Measurements from ENCODE around the gene ZBTB38. TPM values are rescaled to one million over a fixed set of nuclear protein-coding genes. Genes with fewer than 3 reads are reported as not detected.

The ZBTB38 gene
- total and polyA plus RNA-seq, 2 experiments from 2014 or later, result 112 to 175 TPM

DNA sequence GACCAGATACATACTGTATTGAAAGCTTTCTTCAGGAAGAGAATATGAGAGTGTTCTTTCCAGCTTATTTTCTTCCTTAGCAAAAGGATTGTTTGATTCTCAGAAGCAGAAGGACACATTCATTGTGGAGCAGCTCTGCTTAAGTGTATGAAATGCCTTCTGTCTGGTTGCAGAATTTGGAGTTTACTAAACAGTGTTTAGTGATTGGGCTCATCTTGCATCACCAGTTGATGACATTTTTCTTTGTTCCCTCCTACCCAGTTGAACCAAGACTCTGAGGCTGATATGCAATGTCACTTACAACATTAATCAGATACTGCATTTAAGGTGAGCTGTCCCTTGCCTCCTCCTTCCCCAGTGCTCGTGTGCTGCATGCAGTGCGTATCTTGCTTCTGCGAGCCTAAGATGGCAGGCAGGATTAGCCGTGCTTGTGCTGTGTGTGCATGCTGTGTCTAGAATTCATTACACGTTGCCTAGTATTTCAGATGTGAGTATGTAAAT lies 18.4 kb downstream of the ZBTB38 start:
- TF ChIP-seq EZH2phosphoT487 (IDR thresholded peaks at IDR 0.05; ENCODE audit: insufficient read depth, low read depth) (no peak), EZH2 (IDR thresholded peaks at IDR 0.05; ENCODE audit: insufficient read depth, poor library complexity, severe bottlenecking) (no peak)
- Histone ChIP-seq H3K27ac (peak overlapping the region; percentile 92), H3K9me2 (ENCODE audit: insufficient read depth) (no peaks in the 10 kb centered on the region), H3F3A (ENCODE audit: insufficient read depth) (peaks cover 79% of the 10 kb centered on the region), H3K79me2 (ENCODE audit: insufficient read depth) (peaks cover 69% of the 10 kb centered on the region), H3K4me3 (peak overlapping the region; percentile 87), H3K9ac (peak overlapping the region; percentile 88), H3K4me2 (ENCODE audit: unreplicated experiment) (peak overlapping the region; percentile 93), H3K9me3 (ENCODE audit: low read depth) (no peaks in the 10 kb centered on the region), H2AFZ (peak overlapping the region; percentile 33; the same call in 1 of the 2 replicates), H3K27me3 (replicated peaks; ENCODE audit: insufficient read depth) (no peaks in the 10 kb centered on the region), H4K20me1 (ENCODE audit: insufficient read depth) (no peaks in the 10 kb centered on the region), H3K4me1 (ENCODE audit: insufficient read depth) (peaks cover 72% of the 10 kb centered on the region), H3K36me3 (ENCODE audit: low read depth) (peaks cover 9% of the 10 kb centered on the region; the same call in 1 of the 2 replicates)
- 38 to 41% methylated on average over 5 of the region's 5 CpGs for WGBS, 2 experiments (ENCODE audit: low coverage in 1 of 2, low lambda C conversion rate in 2 of 2, missing lambda C conversion rate in 2 of 2)
- DNase-seq, result peak; percentile 73
- in situ Hi-C loops (cut with MboI), result no loop called here

DNA sequence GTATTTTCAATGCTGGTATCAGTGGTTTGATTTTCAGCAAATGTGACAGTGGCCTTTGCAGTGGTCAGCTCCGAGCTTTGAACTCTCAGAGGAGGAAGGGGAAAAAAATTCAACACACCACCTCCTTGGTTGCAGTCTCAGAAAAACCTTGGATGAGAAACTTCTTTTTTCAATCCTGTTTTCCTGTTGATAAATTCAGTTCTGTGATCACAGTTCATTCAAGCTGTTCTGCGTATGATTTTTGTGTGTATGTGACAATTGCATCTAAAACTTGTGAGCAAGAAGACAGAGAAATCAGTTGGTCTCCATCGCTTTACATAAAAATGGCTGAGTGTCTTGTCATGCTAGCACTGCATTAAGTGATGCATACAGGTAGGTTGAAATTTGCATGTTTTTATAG lies 19.2 kb downstream of the ZBTB38 start:
- WGBS, 2 experiments (ENCODE audit: low coverage in 1 of 2, low lambda C conversion rate in 2 of 2, missing lambda C conversion rate in 2 of 2), result 61 to 63% methylated on average over 3 of the region's 3 CpGs

GRCh38 chr3:141388395-141388794 lies 20.1 kb downstream of the ZBTB38 start:
- no peaks in the 10 kb centered on the region for H3K9me3 ChIP-seq (ENCODE audit: low read depth)
- no peaks in the 10 kb centered on the region for H3K36me3 ChIP-seq (ENCODE audit: low read depth)
- peak overlapping the region; percentile 87 for H3K4me3 ChIP-seq
- no peak for DNase-seq
- no peaks in the 10 kb centered on the region for H3K27me3 ChIP-seq (replicated peaks; ENCODE audit: insufficient read depth)
- H4K20me1 ChIP-seq (ENCODE audit: insufficient read depth), result no peaks in the 10 kb centered on the region
- H3K79me2 ChIP-seq (ENCODE audit: insufficient read depth), result peaks cover 74% of the 10 kb centered on the region
- H3K4me1 ChIP-seq (ENCODE audit: insufficient read depth), result peaks cover 68% of the 10 kb centered on the region
- 21 to 23% methylated on average over 3 of the region's 3 CpGs for WGBS, 2 experiments (ENCODE audit: low coverage in 1 of 2, low lambda C conversion rate in 2 of 2, missing lambda C conversion rate in 2 of 2)
- no peak for TF ChIP-seq EZH2phosphoT487 (IDR thresholded peaks at IDR 0.05; ENCODE audit: insufficient read depth, low read depth)
- TF ChIP-seq EZH2 (IDR thresholded peaks at IDR 0.05; ENCODE audit: insufficient read depth, poor library complexity, severe bottlenecking), result no peak
- in situ Hi-C loops (cut with MboI), result no loop called here
- H2AFZ ChIP-seq, result peak overlapping the region; percentile 49
- peaks cover 64% of the 10 kb centered on the region for H3F3A ChIP-seq (ENCODE audit: insufficient read depth)
- H3K9ac ChIP-seq, result peak overlapping the region; percentile 88
- peak overlapping the region; percentile 92 for H3K27ac ChIP-seq
- H3K4me2 ChIP-seq (ENCODE audit: unreplicated experiment), result peak overlapping the region; percentile 93
- no peaks in the 10 kb centered on the region for H3K9me2 ChIP-seq (ENCODE audit: insufficient read depth)

More for the DNA sequence above, 19.2 kb downstream of the ZBTB38 start:
- Histone ChIP-seq H3K4me1 (ENCODE audit: insufficient read depth) (peaks cover 71% of the 10 kb centered on the region), H2AFZ (no peak overlapping the region), H3K27me3 (replicated peaks; ENCODE audit: insufficient read depth) (no peaks in the 10 kb centered on the region), H3K9me2 (ENCODE audit: insufficient read depth) (no peaks in the 10 kb centered on the region), H3K36me3 (ENCODE audit: low read depth) (peaks cover under 1% of the 10 kb centered on the region; the same call in 1 of the 2 replicates), H3K4me2 (ENCODE audit: unreplicated experiment) (peak overlapping the region; percentile 93), H4K20me1 (ENCODE audit: insufficient read depth) (no peaks in the 10 kb centered on the region), H3K9me3 (ENCODE audit: low read depth) (no peaks in the 10 kb centered on the region), H3F3A (ENCODE audit: insufficient read depth) (peaks cover 73% of the 10 kb centered on the region), H3K27ac (peak overlapping the region; percentile 92), H3K9ac (peak overlapping the region; percentile 88), H3K79me2 (ENCODE audit: insufficient read depth) (peaks cover 70% of the 10 kb centered on the region), H3K4me3 (peak overlapping the region; percentile 87)
- in situ Hi-C loops (cut with MboI), result no loop called here
- no peak for DNase-seq
- TF ChIP-seq EZH2 (IDR thresholded peaks at IDR 0.05; ENCODE audit: insufficient read depth, poor library complexity, severe bottlenecking) (no peak), EZH2phosphoT487 (IDR thresholded peaks at IDR 0.05; ENCODE audit: insufficient read depth, low read depth) (no peak)

DNA sequence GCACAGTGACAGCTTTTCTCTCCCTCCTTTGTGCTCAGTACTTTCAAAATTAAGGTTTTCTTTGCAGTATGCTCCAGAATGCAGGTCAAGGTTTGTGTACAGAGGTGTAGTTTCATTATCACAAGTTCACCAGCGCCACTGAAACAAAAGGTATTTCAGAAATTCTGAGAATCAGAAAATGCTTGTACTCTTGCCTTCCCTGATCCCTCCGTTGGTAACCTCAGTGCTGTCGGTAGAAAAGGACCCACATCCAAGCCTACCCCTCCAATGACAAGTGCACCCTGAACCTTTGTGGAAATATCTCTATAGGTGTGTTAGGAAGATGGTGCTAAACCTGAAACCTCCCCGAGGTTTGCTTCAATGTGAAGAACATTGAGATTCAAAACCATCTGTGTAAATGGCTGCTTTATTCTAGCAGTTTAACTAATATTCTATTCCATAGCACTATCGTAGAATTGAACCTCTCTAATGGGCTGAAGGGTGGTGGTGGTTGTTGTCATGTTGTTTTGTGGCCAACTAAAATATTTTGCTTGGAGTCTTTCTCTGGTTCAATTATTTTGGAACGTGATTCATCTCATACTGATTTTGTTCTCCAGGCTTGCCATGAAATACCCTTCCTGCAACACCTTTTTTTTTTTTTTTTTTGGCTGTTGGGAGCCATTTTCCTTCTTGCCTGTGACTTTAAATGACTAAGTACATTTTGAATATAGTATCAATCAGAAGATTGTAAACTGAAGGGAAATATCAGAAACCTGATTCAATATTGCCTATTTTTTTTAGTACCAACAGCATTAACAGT lies 20.7 kb downstream of the ZBTB38 start:
- WGBS, 2 experiments (ENCODE audit: low coverage in 1 of 2, low lambda C conversion rate in 2 of 2, missing lambda C conversion rate in 2 of 2), result 31 to 37% methylated on average over 6 of the region's 6 CpGs
- no peaks in the 10 kb centered on the region for H4K20me1 ChIP-seq (ENCODE audit: insufficient read depth)
- no peaks in the 10 kb centered on the region for H3K9me2 ChIP-seq (ENCODE audit: insufficient read depth)
- H3K27me3 ChIP-seq (replicated peaks; ENCODE audit: insufficient read depth), result no peaks in the 10 kb centered on the region
- peak overlapping the region; percentile 93 for H3K4me2 ChIP-seq (ENCODE audit: unreplicated experiment)
- H3K79me2 ChIP-seq (ENCODE audit: insufficient read depth), result peaks cover 79% of the 10 kb centered on the region
- DNase-seq, result peak; percentile 59
- H3K4me3 ChIP-seq, result peak overlapping the region; percentile 87
- H3K36me3 ChIP-seq (ENCODE audit: low read depth), result no peaks in the 10 kb centered on the region
- H3K27ac ChIP-seq, result peak overlapping the region; percentile 92
- TF ChIP-seq EZH2phosphoT487 (IDR thresholded peaks at IDR 0.05; ENCODE audit: insufficient read depth, low read depth) (no peak), EZH2 (IDR thresholded peaks at IDR 0.05; ENCODE audit: insufficient read depth, poor library complexity, severe bottlenecking) (no peak)
- in situ Hi-C loops (cut with MboI), result no loop called here
- H3F3A ChIP-seq (ENCODE audit: insufficient read depth), result peaks cover 58% of the 10 kb centered on the region
- H3K9ac ChIP-seq, result peak overlapping the region; percentile 88
- peaks cover 63% of the 10 kb centered on the region for H3K4me1 ChIP-seq (ENCODE audit: insufficient read depth)
- no peaks in the 10 kb centered on the region for H3K9me3 ChIP-seq (ENCODE audit: low read depth)
- peak overlapping the region; percentile 49 for H2AFZ ChIP-seq

Measured in GM23248 (cell line).